ENCODE data around the gene COMMD4. TPM values are rescaled to one million over a fixed set of nuclear protein-coding genes. Genes with fewer than 3 reads are reported as not detected.

Gene COMMD4
- total RNA-seq, 1 donor from 2014 or later, result 41.3 TPM

GRCh38 chr15:75363786-75364185, 27.9 kb downstream of the COMMD4 start:
- no peak for DNase-seq (ENCODE audit: low read depth)
- Histone ChIP-seq H3K27me3 (ENCODE audit: control insufficient read depth, insufficient read depth, low read length) (no peaks in the 10 kb centered on the region), H3K36me3 (ENCODE audit: control insufficient read depth, insufficient read depth, low read length) (peaks cover 53% of the 10 kb centered on the region), H3K4me3 (ENCODE audit: low read depth, low read length) (no peak overlapping the region)
- TF ChIP-seq, protein P1, sequence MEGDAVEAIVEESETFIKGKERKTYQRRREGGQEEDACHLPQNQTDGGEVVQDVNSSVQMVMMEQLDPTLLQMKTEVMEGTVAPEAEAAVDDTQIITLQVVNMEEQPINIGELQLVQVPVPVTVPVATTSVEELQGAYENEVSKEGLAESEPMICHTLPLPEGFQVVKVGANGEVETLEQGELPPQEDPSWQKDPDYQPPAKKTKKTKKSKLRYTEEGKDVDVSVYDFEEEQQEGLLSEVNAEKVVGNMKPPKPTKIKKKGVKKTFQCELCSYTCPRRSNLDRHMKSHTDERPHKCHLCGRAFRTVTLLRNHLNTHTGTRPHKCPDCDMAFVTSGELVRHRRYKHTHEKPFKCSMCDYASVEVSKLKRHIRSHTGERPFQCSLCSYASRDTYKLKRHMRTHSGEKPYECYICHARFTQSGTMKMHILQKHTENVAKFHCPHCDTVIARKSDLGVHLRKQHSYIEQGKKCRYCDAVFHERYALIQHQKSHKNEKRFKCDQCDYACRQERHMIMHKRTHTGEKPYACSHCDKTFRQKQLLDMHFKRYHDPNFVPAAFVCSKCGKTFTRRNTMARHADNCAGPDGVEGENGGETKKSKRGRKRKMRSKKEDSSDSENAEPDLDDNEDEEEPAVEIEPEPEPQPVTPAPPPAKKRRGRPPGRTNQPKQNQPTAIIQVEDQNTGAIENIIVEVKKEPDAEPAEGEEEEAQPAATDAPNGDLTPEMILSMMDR (IDR thresholded peaks at IDR 0.05; ENCODE audit: insufficient read depth, low read length, severe bottlenecking), result no peak
- FAIRE-seq, result no peak

- Histone ChIP-seq H3K4me3 (ENCODE audit: low read depth, low read length) (no peak overlapping the region), H3K36me3 (ENCODE audit: control insufficient read depth, insufficient read depth, low read length) (peaks cover 45% of the 10 kb centered on the region), H3K27me3 (ENCODE audit: control insufficient read depth, insufficient read depth, low read length) (no peaks in the 10 kb centered on the region)
- TF ChIP-seq, protein P1 (IDR thresholded peaks at IDR 0.05; ENCODE audit: insufficient read depth, low read length, severe bottlenecking), result no peak
- FAIRE-seq, result no peak
- no peak for DNase-seq (ENCODE audit: low read depth)
Observed at GRCh38 chr15:75364881-75365280, 29.0 kb downstream of the COMMD4 start.

- no peak for DNase-seq (ENCODE audit: low read depth)
- TF ChIP-seq, protein P1 (IDR thresholded peaks at IDR 0.05; ENCODE audit: insufficient read depth, low read length, severe bottlenecking), result no peak
- no peak for FAIRE-seq
- H3K4me3 ChIP-seq (ENCODE audit: low read depth, low read length), result no peak overlapping the region
- H3K27me3 ChIP-seq (ENCODE audit: control insufficient read depth, insufficient read depth, low read length), result no peaks in the 10 kb centered on the region
- H3K36me3 ChIP-seq (ENCODE audit: control insufficient read depth, insufficient read depth, low read length), result peaks cover 37% of the 10 kb centered on the region
Observed at GRCh38 chr15:75366163-75366562, 30.3 kb downstream of the COMMD4 start.

DNA sequence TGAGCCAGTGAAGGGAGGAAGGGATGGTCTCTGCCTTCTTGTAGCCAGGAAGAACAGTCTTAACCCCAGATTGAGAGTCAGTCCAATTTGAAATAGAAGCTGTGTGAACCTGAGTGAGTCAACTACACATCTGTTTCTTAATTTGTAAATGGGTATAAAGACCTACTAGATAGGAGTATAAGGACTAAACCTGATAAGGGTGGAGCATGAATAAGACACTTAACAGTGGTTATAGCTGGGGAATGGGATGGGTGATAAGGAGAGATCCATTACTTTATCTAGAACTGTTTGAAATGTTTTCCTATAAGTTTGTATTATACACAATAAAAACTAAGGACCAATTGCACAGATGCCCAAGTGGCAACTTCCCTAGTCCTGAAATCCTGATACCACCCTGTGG, 31.1 kb downstream of the COMMD4 start:
- no peak for FAIRE-seq

DNA sequence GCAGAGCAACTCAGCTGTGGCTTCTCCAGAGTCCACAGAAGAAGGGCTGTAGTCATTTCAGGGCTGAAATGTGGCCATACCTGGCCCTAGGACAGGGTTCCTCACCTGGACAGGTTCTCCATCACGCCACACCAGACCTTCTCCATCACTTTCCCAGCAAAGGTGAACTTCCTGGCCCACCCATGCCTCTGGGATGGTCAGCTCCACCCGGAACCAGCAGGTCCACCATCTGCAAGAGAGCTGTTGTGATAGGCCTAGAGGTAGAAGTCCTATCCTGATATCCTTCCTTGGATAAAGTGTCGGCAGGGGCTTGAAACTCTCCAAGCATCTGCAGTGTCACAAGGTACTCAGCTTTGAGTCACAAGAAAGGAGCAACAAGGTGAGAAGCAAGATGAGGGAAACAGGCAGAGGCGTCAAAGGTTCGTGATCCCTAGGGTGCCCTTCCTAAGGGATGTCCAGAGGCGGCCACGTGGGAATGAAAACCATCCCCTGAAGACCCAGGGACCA, 31.6 kb downstream of the COMMD4 start:
- no peak for DNase-seq (ENCODE audit: low read depth)
- H3K27me3 ChIP-seq (ENCODE audit: control insufficient read depth, insufficient read depth, low read length), result no peaks in the 10 kb centered on the region
- no peak for FAIRE-seq
- H3K4me3 ChIP-seq (ENCODE audit: low read depth, low read length), result peak overlapping the region; percentile 59
- peaks cover 30% of the 10 kb centered on the region for H3K36me3 ChIP-seq (ENCODE audit: control insufficient read depth, insufficient read depth, low read length)
- TF ChIP-seq, protein P1 (IDR thresholded peaks at IDR 0.05; ENCODE audit: insufficient read depth, low read length, severe bottlenecking), result no peak

More for the DNA sequence above, 31.1 kb downstream of the COMMD4 start:
- H3K27me3 ChIP-seq (ENCODE audit: control insufficient read depth, insufficient read depth, low read length), result no peaks in the 10 kb centered on the region
- TF ChIP-seq, protein P1 (IDR thresholded peaks at IDR 0.05; ENCODE audit: insufficient read depth, low read length, severe bottlenecking), result no peak
- no peak for DNase-seq (ENCODE audit: low read depth)
- no peak overlapping the region for H3K4me3 ChIP-seq (ENCODE audit: low read depth, low read length)
- peaks cover 33% of the 10 kb centered on the region for H3K36me3 ChIP-seq (ENCODE audit: control insufficient read depth, insufficient read depth, low read length)

Data from bronchial epithelial cell (primary cell).